ENCODE results near the gene SHOX. TPM values are rescaled to one million over a fixed set of nuclear protein-coding genes. Genes with fewer than 3 reads are reported as not detected.

Gene SHOX
- total RNA-seq, 2 donors from 2014 or later, result not detected

DNA sequence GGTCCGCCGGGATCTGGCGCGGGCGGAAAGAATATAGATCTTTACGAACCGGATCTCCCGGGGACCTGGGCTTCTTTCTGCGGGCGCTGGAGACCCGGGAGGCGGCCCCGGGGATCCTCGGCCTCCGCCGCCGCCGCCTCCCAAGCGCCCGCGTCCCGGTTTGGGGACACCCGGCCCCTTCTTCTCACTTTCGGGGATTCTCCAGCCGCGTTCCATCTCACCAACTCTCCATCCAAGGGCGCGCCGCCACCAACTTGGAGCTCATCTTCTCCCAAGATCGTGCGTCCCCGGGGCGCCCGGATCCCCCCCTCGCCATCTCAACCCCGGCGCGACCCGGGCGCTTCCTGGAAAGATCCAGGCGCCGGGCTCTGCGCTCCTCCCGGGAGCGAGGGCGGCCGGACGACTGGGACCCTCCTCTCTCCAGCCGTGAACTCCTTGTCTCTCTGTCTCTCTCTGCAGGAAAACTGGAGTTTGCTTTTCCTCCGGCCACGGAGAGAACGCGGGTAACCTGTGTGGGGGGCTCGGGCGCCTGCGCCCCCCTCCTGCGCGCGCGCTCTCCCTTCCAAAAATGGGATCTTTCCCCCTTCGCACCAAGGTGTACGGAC, 482 bp upstream of the SHOX start:
- no peak for DNase-seq (ENCODE audit: low spot score)
- TF ChIP-seq, protein P1, sequence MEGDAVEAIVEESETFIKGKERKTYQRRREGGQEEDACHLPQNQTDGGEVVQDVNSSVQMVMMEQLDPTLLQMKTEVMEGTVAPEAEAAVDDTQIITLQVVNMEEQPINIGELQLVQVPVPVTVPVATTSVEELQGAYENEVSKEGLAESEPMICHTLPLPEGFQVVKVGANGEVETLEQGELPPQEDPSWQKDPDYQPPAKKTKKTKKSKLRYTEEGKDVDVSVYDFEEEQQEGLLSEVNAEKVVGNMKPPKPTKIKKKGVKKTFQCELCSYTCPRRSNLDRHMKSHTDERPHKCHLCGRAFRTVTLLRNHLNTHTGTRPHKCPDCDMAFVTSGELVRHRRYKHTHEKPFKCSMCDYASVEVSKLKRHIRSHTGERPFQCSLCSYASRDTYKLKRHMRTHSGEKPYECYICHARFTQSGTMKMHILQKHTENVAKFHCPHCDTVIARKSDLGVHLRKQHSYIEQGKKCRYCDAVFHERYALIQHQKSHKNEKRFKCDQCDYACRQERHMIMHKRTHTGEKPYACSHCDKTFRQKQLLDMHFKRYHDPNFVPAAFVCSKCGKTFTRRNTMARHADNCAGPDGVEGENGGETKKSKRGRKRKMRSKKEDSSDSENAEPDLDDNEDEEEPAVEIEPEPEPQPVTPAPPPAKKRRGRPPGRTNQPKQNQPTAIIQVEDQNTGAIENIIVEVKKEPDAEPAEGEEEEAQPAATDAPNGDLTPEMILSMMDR (IDR thresholded peaks at IDR 0.05), result no peak
- Histone ChIP-seq H3K36me3 (no peaks in the 10 kb centered on the region), H3K4me3 (no peak overlapping the region), H3K9me3 (no peaks in the 10 kb centered on the region), H3K27ac (no peak overlapping the region), H3K27me3 (peaks cover 0 to 25% of the 10 kb centered on the region in 2 donors), H3K4me1 (no peaks in the 10 kb centered on the region)

DNA sequence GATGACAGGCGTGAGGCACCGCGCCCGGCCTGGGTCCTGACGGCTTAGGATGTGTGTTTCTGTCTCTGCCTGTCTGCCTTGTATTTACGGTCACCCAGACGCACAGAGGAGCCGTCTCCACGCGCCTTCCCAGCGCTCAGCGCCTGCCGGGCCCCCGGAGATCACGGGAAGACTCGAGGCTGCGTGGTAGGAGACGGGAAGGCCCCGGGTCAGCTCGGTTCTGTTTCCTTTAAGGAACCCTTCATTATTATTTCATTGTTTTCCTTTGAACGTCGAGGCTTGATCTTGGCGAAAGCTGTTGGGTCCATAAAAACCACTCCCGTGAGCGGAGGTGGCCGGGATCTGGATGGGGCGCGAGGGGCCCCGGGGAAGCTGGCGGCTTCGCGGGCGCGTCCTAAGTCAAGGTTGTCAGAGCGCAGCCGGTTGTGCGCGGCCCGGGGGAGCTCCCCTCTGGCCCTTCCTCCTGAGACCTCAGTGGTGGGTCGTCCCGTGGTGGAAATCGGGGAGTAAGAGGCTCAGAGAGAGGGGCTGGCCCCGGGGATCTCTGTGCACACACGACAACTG, 1.3 kb downstream of the SHOX start:
- H3K36me3 ChIP-seq, result no peaks in the 10 kb centered on the region
- peaks cover 0 to 25% of the 10 kb centered on the region in 2 donors for H3K27me3 ChIP-seq
- no peak overlapping the region for H3K27ac ChIP-seq
- TF ChIP-seq, protein P1 (IDR thresholded peaks at IDR 0.05), result no peak
- H3K4me3 ChIP-seq, result no peak overlapping the region
- DNase-seq (ENCODE audit: low spot score), result no peak
- no peaks in the 10 kb centered on the region for H3K9me3 ChIP-seq
- H3K4me1 ChIP-seq, result peaks cover 0 to under 1% of the 10 kb centered on the region in 2 donors

DNA sequence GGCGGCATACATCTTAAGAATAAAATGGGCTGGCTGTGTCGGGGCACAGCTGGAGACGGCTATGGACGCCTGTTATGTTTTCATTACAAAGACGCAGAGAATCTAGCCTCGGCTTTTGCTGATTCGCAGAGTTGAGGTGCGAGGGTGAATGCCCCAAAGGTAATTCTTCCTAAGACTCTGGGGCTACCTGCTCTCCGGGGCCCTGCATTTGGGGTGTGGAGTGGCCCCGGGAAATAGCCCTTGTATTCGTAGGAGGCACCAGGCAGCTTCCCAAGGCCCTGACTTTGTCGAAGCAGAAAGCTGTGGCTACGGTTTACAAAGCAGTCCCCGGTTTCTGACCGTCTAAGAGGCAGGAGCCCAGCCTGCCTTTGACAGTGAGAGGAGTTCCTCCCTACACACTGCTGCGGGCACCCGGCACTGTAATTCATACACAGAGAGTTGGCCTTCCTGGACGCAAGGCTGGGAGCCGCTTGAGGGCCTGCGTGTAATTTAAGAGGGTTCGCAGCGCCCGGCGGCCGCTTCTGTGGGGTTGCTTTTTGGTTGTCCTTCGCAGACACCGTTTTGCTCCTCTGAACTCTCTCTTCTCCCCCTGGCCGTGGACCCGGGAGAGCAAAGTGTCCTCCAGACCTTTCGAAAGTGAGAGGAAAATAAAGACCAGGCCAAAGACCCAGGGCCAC, 1.9 kb downstream of the SHOX start:
- no peak for DNase-seq (ENCODE audit: low spot score)

DNA sequence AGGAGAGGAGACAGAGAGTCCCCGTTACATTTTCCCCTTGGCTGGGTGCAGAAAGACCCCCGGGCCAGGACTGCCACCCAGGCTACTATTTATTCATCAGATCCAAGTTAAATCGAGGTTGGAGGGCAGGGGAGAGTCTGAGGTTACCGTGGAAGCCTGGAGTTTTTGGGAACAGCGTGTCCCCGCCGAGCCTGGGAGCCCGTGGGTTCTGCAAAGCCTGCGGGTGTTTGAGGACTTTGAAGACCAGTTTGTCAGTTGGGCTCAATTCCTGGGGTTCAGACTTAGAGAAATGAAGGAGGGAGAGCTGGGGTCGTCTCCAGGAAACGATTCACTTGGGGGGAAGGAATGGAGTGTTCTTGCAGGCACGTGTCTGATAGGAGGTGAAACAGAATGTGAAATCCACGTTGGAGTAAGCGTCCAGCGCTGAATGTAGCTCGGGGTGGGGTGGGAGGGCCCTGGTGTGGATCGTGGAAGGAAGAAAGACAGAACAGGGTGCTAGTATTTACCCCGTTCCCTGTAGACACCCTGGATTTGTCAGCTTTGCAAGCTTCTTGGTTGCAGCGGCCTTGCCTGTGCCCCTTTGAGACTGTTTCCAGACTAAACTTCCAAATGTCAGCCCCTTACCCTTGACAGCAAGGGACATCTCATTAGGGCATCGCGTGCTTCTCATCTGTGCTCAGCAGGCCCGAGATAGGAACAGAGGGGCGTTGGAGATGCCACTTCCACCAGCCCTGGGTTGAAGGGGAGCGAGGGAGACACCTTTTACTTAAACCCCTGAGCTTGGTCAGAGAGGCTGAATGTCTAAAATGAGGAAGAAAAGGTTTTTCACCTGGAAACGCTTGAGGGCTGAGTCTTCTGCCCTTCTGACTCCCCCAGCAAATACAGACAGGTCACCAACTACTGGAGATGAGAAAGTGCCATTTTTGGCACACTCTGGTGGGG, 2.7 kb downstream of the SHOX start:
- peaks cover 0 to 14% of the 10 kb centered on the region in 2 donors for H3K4me1 ChIP-seq
- TF ChIP-seq, protein P1 (IDR thresholded peaks at IDR 0.05), result no peak
- peaks cover 7 to 25% of the 10 kb centered on the region in 2 donors for H3K27me3 ChIP-seq
- DNase-seq (ENCODE audit: low spot score), result no peak
- H3K36me3 ChIP-seq, result no peaks in the 10 kb centered on the region
- H3K27ac ChIP-seq, result no peak overlapping the region
- no peaks in the 10 kb centered on the region for H3K9me3 ChIP-seq
- H3K4me3 ChIP-seq, result no peak overlapping the region

More for the DNA sequence above, 1.9 kb downstream of the SHOX start:
- Histone ChIP-seq H3K36me3 (no peaks in the 10 kb centered on the region), H3K9me3 (no peaks in the 10 kb centered on the region), H3K4me1 (peaks cover 0 to 6% of the 10 kb centered on the region in 2 donors), H3K27ac (no peak overlapping the region), H3K27me3 (peaks cover 0 to 25% of the 10 kb centered on the region in 2 donors), H3K4me3 (no peak overlapping the region)
- TF ChIP-seq, protein P1 (IDR thresholded peaks at IDR 0.05), result no peak

Measured in right atrium auricular region (tissue), 2 donors.